Heart left ventricle (tissue), 16 donors: ENCODE measurements around the gene VEZT. TPM values are rescaled to one million over a fixed set of nuclear protein-coding genes. Genes with fewer than 3 reads are reported as not detected.
A peak's percentile ranks its signal among the peaks of the same experiment; 100 is the strongest.

Source experiments
- ATAC-seq, 4 donors: fragments of 200-7000 bp; cut with Tn5 transposase; one replicate each; pipeline ENCODE4 v1.9.1; 2020 to 2022; ENCODE audit warnings: moderate library complexity in 4 of 4, mild to moderate bottlenecking in 3 of 4, moderate number of reproducible peaks in 1 of 4
- DNase-seq, 5 donors: peaks; one replicate each; pipeline ENCODE4 v3.0.0-alpha.2; 2020
- H3K27ac ChIP-seq, 12 donors: fragments of 200-600 bp; sonication (generic) in 4 of 12; one replicate each; pipeline versions ENCODE4 v1.5.0 to v1.8.0; 2016 to 2022; ENCODE audit warnings: mild to moderate bottlenecking in 2 of 12
- H3K27me3 ChIP-seq, 9 donors: fragments of 200-600 bp; sonication (generic) in 2 of 9; one replicate each; pipeline versions ENCODE4 v1.5.1 to v1.8.0; 2016 to 2022; ENCODE audit warnings: mild to moderate bottlenecking in 3 of 9
- H3K36me3 ChIP-seq, 9 donors: fragments of 200-600 bp; sonication (generic) in 2 of 9; one replicate each; pipeline versions ENCODE4 v1.5.0 to v1.8.0; 2018 to 2022; ENCODE audit warnings: mild to moderate bottlenecking in 2 of 9
- H3K4me1 ChIP-seq, 12 donors: fragments of 200-600 bp; sonication (generic) in 4 of 12; one replicate each; pipeline versions ENCODE4 v1.5.0 to v1.8.0; 2016 to 2022; ENCODE audit warnings: mild to moderate bottlenecking in 3 of 12
- H3K4me3 ChIP-seq, 12 donors: fragments of 200-600 bp; sonication (generic) in 4 of 12; one replicate each; pipeline versions ENCODE4 v1.5.0 to v1.8.0; 2017 to 2022; ENCODE audit warnings: mild to moderate bottlenecking in 9 of 12, moderate library complexity in 4 of 12
- H3K9me3 ChIP-seq, 12 donors: fragments of 200-600 bp; sonication (generic) in 4 of 12; one replicate each; pipeline versions ENCODE4 v1.5.0 to v1.8.0; 2016 to 2022; ENCODE audit warnings: mild to moderate bottlenecking in 1 of 12
- CTCF ChIP-seq, 12 donors: fragments of 200-600 bp; sonication (generic) in 4 of 12; IDR thresholded peaks; one replicate each; pipeline versions ENCODE4 v1.5.0 to v1.8.0; 2018 to 2022; ENCODE audit warnings: antibody characterized with exemption in 12 of 12, mild to moderate bottlenecking in 5 of 12
- POLR2A ChIP-seq, 2 donors: fragments of 450-650 bp; IDR thresholded peaks; one replicate each; pipeline ENCODE4 v1.6.1; 2017; ENCODE audit warnings: antibody characterized with exemption in 2 of 2, mild to moderate bottlenecking in 2 of 2, moderate library complexity in 2 of 2
- WGBS, 4 donors: extraction: QIAGEN DNeasy Blood & Tissue Kit in 2 of 4; methylation state at CpG; one replicate each; pipeline versions ENCODE4 v1.1.5 to v1.1.7; 2013 to 2018; 5-methylcytosine and 5-hydroxymethylcytosine counted together
- intact Hi-C, 10 donors: fragments of 100-400 bp; cut with DNase I; formaldehyde crosslinking; loops; one replicate each; pipeline versions ENCODE4 v1.11.1 to v1.14.2; 2022
- polyA plus RNA-seq, 2 donors: library from polyadenylated mRNA; stranded (reverse); fragments of 200-250 nt; gene quantifications; one replicate each; pipeline ENCODE4 v1.2.3, GENCODE V29; 2013
- total RNA-seq, 9 donors: library from RNA; depleted of rRNA in 2 of 9; stranded (reverse); fragments of >200 nt in 2 of 9; fragmentation: NEBNext Ultra II Directional in 3 of 9; extraction: Animal tissue kit (Norgen Biotek cat#: 25700) in 3 of 9; gene quantifications; one replicate each; pipeline versions ENCODE4 v1.1.0 to v1.2.4, GENCODE V29; 2016 to 2023
- donor health status: ischemic (EF 13 %, LVEDD 7.1; RV severe dilation, severe dysfunction).
- donor health status: healthy with polysubstance abuse.
- donor health status: DM: no; HTN: yes; CAD: no.
- donor health status: DM: no; HTN: no; CAD: no.
- donor health status: ischemic (EF 25% LVEDD 6.9; RV normal size, moderate dysfunction).
- donor health status: ischemic (EF 25% LVEDD 5.7; RV mildly dilated, moderate dysfunction).
- donor health status: healthy.
- donor health status: DM: yes; HTN: yes; CAD: no.
- donor health status: ischemic (EF 35%, LVEDD 5.7; RV mildly dilated, moderate dysfunction).
- donor health status: nonischemic (EF 11% LVEDD 7.7; RV severe dilation, severe dysfunction).
- donor health status: DM: yes; HTN: yes; CAD: no.
- donor health status: PGD.
- donor health status: ischemic (EF 29% LVEDD 5.4; RV normal size, mild dysfunction).
- donor health status: nonischemic (EF 23%, LVEDD 6.1; RV moderate dilation, normal function).

VEZT gene
- total and polyA plus RNA-seq, 11 donors: 14.6 to 89.9 (median 65.2) TPM

- peak overlapping the region in 11 of 12 donors; percentile 35 to 90 (median 63) for H3K27ac ChIP-seq
- peaks cover 3 to 69% (median 49%) of the 10 kb centered on the region in 12 donors for H3K4me1 ChIP-seq
- no peak for TF ChIP-seq POLR2A (IDR thresholded peaks at IDR 0.05)
- no peak for TF ChIP-seq CTCF (IDR thresholded peaks at IDR 0.05)
- H3K36me3 ChIP-seq: peaks cover 0 to 6% (median 0%) of the 10 kb centered on the region in 9 donors
- 39 to 53% (median 44%) methylated on average over 1 of the region's 1 CpG for WGBS, 4 donors
- no peak overlapping the region for H3K4me3 ChIP-seq
- H3K27me3 ChIP-seq: no peaks in the 10 kb centered on the region
- H3K9me3 ChIP-seq: no peaks in the 10 kb centered on the region
- no peak for ATAC-seq
- DNase-seq: no peak
- intact Hi-C loops: loop anchor here in 1 of 10 donors (10.0 kb wide), 1 partner anchor 69 kb away; no protein-coding TSS in a partner anchor
Observed at GRCh38 chr12:95203487-95204030, 14.0 kb upstream of the VEZT start.

GRCh38 chr12:95204141-95204866, 13.3 kb upstream of the VEZT start:
- H3K4me3 ChIP-seq: no peak overlapping the region
- DNase-seq: peak in 1 of 5 donors; percentile 13
- intact Hi-C loops: loop anchor here in 1 of 10 donors (10.0 kb wide), 1 partner anchor 70 kb away; no protein-coding TSS in a partner anchor
- TF ChIP-seq POLR2A (IDR thresholded peaks at IDR 0.05) (no peak), CTCF (IDR thresholded peaks at IDR 0.05) (no peak)
- no peaks in the 10 kb centered on the region for H3K27me3 ChIP-seq
- peak overlapping the region; percentile 3 to 90 (median 60) for H3K27ac ChIP-seq
- ATAC-seq: peak in 3 of 4 donors; percentile 48 to 66 (median 63)
- peaks cover 0 to 6% (median 0%) of the 10 kb centered on the region in 9 donors for H3K36me3 ChIP-seq
- no peaks in the 10 kb centered on the region for H3K9me3 ChIP-seq
- WGBS, 4 donors: 55 to 74% (median 62%) methylated on average over 11 of the region's 11 CpGs
- peaks cover 3 to 69% (median 49%) of the 10 kb centered on the region in 12 donors for H3K4me1 ChIP-seq

GRCh38 chr12:95205016-95205624, 12.5 kb upstream of the VEZT start:
- Histone ChIP-seq H3K4me1 (peaks cover 3 to 66% (median 47%) of the 10 kb centered on the region in 12 donors), H3K9me3 (no peaks in the 10 kb centered on the region), H3K27ac (peak overlapping the region in 11 of 12 donors; percentile 10 to 90 (median 75)), H3K4me3 (no peak overlapping the region), H3K27me3 (no peaks in the 10 kb centered on the region), H3K36me3 (peaks cover 0 to 6% (median 0%) of the 10 kb centered on the region in 9 donors)
- intact Hi-C loops: loop anchor here in 1 of 10 donors (10.0 kb wide), 1 partner anchor 70 kb away; no protein-coding TSS in a partner anchor
- no peak for TF ChIP-seq POLR2A (IDR thresholded peaks at IDR 0.05)
- no peak for TF ChIP-seq CTCF (IDR thresholded peaks at IDR 0.05)
- WGBS, 4 donors: 96 to 98% (median 97%) methylated on average over 2 of the region's 2 CpGs
- DNase-seq (no peak), ATAC-seq (peak in 1 of 4 donors; percentile 15)
